Gastroesophageal sphincter (tissue), 3 donors: Measurements from ENCODE around the gene DOK6.

ENCODE experiments used
- EP300 ChIP-seq: sonication (generic); formaldehyde crosslinking; IDR thresholded peaks from one replicate; pipeline ENCODE4 v1.6.1; 2017; ENCODE audit warnings: antibody characterized with exemption, mild to moderate bottlenecking
- POLR2A ChIP-seq, 2 donors: fragments of 450-650 bp; IDR thresholded peaks; one replicate each; pipeline ENCODE4 v1.6.1; 2017; ENCODE audit warnings: antibody characterized with exemption in 2 of 2, mild to moderate bottlenecking in 2 of 2, moderate library complexity in 1 of 2
- POLR2AphosphoS5 ChIP-seq: sonication (generic); formaldehyde crosslinking; IDR thresholded peaks from one replicate; pipeline ENCODE4 v1.6.1; 2017; ENCODE audit warnings: antibody characterized with exemption
- TF ChIP-seq, protein P1 (sequence below), 4 experiments: fragments of 200-600 bp in 2 of 4; fragments of 450-650 bp in 2 of 4; sonication (generic) in 1 of 4; IDR thresholded peaks; one replicate each; pipeline ENCODE4 v1.5.1; 2017 to 2019; ENCODE audit warnings: antibody characterized with exemption in 4 of 4, mild to moderate bottlenecking in 2 of 4, moderate library complexity in 2 of 4

DNA sequence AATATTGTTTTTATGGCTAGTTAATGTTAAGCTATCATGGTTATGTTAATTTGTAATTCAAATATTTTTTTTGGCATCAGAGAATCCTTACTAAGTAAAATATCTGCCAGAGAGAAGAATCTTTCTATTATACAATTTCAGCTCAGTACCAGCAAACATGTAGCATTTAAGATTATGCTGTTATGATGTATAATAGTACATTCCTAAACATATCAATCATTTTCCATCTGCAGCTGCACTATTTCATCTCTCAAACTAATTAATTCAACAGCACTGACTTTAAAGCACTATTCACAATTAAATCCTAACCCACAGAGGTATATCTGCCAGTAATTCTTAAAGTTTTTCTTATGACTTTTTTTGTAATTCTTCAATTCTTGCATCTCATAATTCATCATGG lies 296.4 kb downstream of the DOK6 start:
- TF ChIP-seq, protein P1, sequence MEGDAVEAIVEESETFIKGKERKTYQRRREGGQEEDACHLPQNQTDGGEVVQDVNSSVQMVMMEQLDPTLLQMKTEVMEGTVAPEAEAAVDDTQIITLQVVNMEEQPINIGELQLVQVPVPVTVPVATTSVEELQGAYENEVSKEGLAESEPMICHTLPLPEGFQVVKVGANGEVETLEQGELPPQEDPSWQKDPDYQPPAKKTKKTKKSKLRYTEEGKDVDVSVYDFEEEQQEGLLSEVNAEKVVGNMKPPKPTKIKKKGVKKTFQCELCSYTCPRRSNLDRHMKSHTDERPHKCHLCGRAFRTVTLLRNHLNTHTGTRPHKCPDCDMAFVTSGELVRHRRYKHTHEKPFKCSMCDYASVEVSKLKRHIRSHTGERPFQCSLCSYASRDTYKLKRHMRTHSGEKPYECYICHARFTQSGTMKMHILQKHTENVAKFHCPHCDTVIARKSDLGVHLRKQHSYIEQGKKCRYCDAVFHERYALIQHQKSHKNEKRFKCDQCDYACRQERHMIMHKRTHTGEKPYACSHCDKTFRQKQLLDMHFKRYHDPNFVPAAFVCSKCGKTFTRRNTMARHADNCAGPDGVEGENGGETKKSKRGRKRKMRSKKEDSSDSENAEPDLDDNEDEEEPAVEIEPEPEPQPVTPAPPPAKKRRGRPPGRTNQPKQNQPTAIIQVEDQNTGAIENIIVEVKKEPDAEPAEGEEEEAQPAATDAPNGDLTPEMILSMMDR (IDR thresholded peaks at IDR 0.05) = no peak
- TF ChIP-seq POLR2A (IDR thresholded peaks at IDR 0.05) = no peak
- no peak for TF ChIP-seq EP300
- TF ChIP-seq POLR2AphosphoS5 = no peak
